ENCODE results near the gene FGF1.

FGF1 gene

DNA sequence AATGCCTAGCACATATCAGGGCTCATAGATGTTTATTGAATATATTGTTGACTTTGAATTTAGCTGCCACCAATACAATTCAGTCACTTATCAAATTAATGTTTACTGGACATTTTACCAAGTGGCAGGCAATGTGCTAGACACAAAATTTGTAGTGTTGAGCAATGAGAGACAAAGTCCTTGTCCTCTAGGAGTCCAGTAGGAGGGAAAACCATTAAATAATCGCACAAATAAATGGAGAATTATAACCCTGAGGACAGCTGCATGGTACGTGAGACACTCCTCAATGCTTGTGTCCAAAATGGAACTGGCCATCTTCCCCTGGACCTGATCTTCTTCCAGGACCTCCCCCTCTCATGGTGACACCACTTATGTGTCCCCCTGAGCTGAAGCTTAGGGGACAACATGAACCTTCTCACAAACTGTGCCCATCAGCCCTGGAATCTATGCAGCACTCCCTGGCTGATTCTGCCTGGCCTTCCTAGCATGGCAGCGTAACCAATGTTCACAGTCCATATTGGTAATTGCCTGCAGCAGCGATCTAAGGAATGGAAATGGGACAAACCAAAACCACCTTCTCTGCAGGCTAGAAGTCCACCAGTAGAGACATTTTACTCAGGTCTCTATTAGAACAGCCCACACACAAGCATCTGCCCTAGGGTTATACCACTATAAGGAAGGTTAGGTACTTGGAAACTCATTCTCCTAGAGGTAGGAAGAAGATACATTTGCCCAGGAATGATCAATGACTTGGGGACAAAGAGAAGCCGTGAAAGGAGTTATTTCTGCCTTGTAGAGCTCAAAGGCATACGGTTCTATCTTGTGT is 75.5 kb downstream of the FGF1 start:
- no peak for DNase-seq

DNA sequence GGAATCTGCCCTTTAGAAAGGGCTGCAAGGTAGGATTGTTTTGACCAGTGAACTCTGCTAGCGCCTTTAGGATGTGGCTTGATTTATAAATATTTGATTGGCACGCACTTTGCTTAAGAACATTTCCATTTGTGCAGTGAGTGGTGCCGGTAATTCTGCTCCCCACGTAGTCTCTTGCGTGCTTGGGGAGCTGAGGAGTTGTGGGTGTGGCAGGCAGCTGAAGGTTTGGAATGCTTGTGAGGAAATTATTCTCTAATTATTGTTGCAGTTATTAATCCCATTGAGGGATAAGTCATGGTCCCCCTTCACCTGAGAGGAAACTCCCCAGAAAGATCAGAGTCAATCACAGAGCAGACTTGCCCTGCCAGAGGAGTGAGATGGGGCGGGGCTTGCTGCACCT is 76.7 kb downstream of the FGF1 start:
- DNase-seq, result no peak

DNA sequence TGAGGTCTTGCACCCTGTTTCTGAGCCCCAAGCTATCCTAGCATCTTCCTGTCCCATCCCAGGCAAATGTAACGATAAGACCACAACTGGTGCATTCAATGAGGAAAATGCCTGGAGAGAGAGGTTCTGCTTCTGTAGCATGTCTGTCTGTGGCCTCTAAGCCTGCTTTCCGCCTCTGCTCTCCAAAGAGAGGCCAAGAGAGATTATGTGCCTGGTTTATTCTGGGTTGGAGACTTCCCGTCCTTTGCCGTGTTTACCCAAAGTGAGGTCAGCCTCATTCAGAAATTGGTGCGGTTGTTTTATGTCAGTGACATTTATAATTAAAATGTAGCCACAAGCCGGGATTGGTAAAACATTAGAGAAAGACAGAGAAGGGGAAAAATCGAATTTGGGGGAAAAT is 77.8 kb downstream of the FGF1 start:
- no peak for DNase-seq

DNA sequence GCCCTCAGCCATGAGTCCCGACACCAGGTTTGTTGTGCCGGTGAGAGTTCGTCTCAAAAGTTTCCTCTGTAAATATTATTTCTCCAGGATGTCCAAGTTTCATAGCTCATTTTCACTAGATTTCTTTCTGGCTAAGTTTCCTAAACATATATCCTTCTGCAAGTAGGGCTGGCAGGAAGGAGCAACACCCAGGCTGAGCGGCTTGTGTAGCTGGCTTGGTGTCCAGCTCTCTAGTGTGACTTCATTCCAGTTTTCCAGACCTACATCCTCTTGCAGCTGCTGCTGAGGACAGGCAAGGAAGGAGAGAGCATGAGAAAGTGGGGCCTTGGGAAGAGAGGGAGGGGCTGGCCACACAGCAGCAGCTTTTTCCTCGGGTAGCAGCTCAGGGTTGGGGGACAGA is 80.3 kb downstream of the FGF1 start:
- DNase-seq, result no peak

DNA sequence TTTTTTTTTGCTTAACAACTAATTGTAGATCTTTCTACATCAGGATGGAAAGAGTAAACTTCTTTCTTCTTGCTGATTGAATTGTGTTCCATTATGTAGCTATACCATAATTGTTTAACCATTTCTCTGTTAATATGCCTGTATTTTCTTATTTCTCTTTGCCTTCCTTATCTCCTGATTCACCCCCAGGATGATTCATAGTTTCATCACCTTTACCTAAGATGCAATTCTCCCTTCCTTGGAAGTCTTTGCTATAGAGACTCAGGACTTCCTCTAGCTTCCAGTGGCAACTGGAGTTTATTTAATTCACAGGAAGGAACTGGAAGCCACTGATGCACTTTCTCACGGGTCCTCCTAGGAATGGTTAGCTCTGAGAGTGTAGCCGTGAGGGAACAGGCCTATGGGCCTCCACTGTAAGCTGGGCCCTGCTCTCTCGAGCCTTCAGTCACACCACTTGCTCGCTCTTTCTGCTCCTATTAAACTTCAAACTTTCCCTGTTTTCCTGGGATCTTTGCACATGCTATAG is 83.1 kb downstream of the FGF1 start:
- DNase-seq, result no peak

DNA sequence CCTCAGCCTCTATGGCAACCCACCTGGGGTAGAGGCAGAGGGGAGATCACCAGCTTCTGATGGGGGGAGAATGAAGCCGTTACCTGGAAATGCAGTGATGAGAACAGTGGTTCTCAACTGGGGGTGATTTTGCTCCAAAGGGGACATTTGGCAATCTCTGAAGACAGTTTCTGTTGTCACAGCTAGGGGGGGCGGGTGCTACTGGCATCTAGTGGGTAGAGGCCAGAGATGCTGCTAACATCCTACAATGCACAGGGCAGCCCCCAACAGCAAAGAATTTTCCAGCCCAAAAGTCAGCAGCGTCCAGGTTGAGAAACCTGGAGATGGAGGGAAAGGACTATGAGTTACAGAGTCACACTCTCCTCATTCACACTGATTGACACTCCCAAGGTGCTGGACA is 84.5 kb downstream of the FGF1 start:
- no peak for DNase-seq

DNA sequence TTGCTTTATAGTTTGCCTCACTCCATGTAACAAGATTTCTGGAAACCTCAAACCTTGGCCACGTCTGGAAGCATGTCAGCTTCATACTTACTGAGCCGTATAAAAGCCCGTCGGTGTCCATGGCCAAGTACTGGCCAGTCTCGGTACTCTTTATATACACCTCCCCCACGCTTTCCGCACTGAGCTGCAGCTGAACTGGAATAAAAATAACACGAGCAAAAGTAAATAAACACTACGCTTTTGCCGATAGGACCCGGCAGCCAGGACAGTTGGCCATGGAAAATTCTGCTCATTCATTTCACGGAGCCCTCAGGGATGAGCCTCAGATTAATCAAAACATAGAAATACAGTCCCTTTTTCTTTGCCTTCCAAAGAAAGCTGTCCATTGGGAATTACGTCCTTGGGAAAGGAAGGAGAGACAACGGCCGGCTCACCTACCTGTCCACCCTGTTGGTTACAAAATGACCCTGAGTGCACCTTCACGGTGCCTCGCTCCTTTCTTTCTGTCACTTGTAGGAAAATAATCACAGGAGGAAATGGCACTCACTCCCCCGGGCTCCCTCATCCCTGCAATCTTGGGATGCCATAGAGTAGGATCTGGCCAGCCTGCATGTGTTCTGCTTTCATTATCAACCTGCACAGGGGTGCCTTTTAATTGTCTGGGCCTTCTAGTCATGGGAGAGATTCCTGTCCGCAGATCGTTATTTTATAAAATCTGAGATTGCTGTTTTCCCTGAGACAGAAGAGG is 85.1 kb downstream of the FGF1 start:
- DNase-seq, result no peak

DNA sequence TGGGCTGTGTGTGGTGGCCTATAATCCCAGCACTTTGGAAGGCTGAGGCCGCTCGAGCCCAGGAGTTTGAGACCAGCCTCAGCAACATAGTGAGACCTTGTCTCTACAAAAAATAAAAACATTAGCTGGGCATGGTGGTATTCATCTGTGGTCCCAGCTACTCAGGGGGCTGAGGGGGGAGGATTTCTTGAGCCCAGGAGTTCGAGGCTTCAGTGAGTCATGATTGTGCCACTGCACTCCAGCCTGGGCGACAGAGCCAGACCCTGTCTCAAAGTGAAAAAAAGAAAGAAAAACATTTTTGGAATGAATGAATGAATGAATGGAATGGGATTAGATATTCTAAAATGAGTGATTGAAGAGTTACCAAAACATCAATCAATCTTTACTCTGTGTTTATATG is 85.8 kb downstream of the FGF1 start:
- no peak for DNase-seq

DNA sequence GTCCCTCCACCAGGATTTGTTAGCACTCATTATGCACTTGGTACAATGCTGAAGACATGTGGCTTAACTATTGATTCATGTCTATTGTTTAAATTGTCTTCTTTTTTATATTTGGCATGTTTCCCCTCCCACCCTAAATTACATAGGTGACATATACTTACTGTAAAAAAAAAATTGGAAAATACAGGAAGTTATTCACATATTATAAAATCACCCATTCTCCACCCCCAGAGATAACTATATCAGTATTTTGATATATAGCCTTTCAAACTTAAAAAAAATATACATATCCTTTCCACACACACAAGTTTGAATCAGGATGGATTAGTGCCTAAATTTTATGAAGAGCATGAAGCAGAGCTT is 87.6 kb downstream of the FGF1 start:
- DNase-seq, result no peak

DNA sequence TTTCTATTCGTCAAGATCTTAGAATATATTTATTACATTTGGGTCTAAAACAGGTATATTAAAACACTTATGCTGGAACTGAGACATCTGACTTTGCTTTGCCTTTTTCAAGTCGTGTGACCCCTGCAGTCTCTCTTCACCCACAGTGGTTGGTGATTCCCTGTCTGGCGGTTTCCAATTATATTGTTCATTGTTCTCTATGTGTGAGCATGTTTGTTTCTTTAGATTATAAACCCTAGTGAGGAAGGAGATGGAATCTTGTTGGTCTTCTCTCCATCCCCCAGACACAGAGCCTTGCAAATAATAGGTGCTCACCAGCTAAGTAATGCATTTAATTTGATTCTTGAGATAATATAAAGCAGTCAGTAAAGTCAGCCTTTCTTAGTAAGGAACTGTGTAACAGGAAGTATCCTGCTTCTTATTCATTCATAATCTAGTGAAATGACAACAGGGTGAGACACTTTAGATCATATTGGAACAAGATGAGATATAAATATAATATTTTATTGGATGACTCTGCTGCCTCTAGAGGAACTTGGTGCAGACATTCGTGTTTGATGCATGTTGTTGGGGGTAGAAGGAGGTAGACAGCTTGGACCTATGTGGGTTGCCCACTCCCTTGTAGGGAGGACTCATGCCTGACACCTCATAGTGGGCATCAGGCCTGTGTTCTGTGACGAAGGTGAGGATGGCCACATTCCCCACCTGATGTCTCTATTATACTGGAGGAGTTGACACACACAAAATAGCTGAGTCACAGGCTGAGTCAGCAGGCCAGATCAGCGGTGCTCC is 88.1 kb downstream of the FGF1 start:
- no peak for DNase-seq

DNA sequence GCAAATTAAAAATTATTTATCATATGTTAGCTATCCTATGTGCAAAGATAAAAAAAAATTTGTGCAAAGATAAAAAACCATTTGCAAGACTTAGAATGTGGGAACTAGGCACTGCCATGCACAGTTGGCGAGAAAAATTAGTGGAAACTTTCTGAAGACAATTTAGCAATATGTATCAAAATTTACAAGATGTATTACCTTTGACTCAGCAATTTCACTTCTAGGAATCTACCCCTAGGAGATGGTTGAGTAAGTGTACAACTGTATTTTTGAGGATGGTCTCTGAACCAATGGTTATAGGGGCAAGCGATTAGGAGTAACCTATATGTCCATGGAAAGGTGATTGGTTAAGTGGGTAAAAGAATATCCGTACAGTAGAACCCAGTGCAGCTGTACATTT is 88.9 kb downstream of the FGF1 start:
- no peak for DNase-seq

DNA sequence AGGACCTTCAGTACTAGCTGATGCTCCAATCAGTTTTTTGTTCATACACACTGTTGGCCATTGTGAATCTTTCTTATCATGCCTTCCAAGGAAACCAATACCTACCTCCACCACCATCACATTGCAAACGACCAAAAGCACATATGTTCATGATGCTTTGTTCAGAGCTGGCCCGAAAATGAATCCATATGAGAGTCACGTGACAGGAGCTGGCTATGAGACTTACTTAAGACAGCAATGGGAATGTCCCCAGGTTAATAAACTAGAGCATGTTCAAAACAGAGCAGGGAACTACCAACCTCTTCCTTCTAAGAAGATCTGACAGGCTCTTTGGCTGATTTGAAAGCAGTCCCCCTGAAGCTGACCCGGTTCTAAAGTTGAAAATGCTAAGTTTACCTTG is 93.5 kb downstream of the FGF1 start:
- no peak for DNase-seq

DNA sequence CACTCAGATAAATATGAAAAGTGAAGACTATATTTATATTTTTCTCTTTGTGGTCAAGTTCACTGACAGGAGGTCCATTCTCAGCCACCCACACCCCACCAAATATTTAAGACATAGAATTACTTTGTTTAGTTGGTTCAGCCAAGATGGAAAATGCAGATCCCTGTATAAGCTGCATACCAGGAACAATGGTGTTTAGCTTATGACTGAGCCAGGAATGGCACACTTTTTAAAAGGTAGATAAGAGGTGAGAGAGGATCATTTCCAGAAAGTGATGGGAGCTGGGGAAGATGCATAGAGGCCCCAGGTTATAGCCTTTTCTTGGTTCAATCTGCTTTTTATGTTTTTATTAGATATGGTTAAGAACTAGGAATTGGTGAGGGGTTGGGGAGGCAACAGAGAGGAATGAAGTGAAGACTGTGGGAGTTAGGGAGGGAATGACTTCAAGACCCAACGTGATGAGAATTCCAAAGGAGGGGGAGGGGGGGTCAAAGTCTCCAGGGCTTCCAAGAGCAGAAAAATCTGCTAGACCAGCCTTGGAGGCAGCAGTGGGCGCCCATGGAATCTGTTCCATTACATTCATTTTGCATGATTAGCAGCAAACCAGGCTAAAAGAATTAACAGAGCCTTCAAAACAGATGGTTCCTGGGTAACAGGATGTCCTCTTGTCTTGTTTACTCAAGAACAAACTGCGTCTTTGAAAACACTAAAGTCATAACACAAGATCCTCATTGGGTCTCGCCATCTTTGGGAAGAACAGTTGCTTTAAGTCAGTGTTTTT is 95.2 kb downstream of the FGF1 start:
- no peak for DNase-seq

DNA sequence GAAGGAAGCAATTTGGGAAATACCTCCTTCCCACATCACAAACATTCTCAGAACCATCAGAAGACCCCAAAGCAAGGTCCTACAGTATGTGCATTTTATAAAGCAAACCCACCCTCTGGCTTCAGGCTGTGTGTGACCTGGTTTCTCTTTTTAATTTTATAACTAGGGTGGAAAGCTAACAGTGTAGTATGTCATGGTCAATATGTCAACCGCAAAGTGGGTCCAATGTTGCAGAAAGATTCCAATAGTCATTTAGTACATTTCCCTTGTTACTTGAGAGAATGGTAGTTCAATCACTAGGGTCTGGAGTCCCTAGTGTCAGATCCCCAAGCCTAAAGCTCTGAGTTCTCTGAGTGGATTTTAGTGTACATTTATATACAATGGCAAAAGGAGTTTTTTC is 96.2 kb downstream of the FGF1 start:
- no peak for DNase-seq

DNA sequence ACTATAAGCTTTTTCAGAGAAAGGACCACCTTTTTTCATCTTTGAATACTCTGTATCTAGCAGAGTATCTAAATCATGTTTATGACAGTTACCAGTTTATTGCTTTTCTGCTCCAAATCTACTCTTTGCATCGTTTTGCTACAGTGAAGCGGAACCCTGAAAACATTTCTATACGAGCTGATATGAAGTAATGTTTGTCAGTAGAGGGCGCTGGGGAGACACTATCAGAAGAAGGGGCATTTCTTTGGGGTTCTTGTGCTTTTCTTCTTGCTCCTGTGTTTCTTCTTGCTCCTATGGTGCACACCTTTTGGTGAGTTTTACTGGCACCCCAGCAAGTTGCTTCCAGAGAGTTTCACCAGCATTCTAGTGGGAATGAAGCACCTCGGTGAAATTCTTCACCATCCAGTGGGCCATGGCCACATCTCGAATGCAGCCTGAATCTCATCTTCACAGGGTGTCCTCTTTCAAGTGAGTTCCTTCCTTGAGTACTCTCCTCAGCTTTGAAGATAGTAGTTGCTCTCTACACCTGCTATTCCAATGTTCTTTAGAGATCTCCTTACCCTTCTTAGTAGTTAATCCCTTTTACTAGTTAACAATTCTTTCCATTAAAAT is 98.4 kb downstream of the FGF1 start:
- peak; percentile 11 to 24 for DNase-seq

DNA sequence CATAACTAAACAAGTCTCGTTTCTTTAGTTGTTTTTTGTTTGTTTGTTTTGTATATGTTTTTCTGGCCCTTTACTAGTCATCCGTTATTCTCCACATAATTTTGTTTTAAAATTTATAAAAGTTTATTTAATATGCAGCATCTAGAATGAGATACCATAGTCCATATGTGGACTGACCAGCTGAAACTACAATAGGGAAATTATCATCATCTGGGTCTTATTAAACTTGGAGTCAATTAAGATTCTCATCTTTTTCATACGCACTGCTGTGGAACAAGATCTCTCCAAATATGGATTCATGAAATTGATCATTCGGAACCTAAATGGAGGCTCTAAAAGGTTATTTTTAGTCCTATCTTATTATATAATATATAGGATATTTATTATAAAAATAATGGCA is 99.3 kb downstream of the FGF1 start:
- no peak for DNase-seq

DNA sequence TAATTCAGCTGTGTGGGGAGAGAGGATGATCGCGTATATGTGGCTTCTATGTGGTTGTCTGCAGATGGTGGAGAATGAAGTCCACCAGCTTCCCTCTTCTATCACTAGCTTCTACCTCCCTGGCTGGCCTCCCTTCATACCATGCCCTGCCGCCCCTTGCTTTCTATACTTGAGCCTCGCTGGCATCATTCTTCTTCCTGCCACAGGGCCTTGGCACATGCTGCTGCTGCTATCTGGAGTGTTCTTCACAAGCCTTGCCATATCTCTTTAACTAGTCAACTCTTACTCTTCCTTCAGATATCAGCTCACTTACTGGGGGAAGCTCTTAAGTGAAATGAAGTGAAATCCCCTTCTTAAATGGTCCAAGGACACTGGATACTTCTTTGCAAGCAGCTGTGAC is 100.4 kb downstream of the FGF1 start:
- DNase-seq, result no peak

DNA sequence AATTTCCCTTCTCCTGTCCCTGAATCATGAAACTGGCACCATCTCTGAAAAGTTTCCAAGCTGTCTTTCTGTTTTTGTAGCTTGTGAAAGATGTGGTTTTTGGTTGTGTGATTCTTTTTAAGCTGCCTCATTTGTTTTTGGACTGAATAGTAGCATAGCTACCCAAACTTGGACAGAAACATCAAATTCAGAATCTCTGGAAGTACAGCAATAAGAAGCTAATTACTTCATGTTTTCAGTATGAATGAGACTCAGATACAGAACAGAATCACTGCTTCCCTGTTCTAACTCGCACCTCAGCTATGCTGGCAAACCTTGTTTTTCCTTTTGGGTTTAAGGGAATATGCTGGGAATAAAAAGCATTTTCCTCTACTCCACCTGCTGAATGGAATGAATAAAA is 101.0 kb downstream of the FGF1 start:
- no peak for DNase-seq

DNA sequence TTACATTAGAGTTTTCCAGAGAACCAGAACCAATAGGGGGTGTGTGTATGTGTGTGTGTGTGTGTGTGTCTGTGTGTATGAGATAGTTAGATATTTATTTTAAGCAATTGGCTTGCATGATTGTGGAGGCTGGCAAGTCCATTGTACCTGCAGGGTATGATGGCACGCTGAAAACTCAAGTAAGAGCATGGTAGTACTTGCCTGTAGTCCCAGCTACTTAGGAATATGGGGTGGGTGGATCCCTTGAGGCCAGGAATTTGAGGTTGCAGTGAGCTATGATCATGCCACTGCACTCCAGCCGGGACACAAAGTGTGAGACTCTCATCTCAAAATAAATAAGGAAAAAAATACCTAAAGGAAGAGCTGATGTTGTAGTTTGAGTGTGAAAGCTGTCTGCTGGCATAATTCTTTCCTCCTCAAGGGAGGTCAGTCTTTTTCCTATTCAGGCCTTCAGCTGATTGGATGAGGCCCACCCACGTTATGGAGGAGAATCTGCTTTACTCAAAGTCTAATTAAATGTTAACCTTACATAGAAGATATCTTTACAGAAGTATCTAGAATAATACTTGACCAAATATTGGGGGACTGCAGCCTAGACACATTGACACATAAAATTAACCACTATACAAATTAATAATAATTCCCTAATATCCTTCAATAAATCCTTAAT is 107.6 kb downstream of the FGF1 start:
- DNase-seq, result no peak

DNA sequence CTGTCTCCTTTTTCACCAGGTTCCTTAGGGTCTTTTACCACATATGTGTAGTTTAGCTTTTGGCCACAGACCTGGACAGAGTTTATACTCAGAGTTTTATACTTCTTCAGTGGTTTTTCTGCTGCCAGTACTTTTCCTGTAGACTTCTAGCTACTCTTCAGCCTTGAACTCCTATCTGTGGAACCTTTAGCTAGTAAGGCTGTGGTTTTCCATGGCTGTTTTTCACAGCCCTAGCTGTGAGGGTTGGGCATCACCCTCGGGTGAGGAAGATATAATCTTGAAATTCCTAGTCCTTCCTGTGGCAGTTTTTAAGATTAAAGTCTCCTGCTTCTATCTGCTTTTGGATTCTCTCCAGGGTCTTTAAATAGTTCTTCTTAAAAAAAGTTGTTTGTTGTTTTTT is 109.1 kb downstream of the FGF1 start:
- no peak for DNase-seq

DNA sequence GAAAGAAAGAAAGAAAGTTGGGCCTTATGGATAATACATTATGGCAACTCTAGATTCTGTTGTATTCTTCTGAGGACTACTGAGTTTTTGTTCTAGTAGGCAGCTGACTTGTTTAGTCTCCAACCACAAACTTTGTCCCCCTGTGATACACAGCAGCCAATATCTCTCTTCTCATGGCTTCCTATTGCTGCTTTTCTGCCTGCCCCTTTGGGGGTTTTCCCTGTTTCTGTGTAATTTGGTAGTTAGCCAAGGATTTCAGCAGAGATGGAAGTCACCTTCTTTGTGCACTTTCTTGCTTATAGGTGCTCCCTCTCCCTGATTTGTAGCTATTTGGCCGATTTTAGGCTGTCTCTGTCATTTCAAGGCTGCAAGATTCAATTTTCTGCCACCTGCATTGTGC is 109.6 kb downstream of the FGF1 start:
- no peak for DNase-seq

DNA sequence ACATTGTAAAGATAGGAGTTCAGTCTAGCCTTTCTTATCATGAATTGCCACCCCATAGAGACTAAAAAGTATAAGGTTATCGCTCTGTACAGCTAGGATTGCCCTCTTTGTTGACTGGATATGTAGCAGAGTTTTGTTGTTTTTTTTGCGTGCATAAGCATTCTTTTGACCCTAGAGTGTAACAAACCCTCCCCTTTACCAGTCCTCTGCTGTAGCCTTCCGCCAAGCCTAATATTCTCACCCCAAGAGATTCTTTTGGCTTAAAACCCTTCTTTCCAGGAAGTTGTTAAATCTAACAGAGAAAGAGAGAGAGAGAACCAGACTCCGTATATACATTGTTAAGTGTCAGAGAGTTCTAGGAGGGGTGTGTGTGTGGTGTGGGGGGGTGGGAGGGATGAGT is 113.9 kb downstream of the FGF1 start:
- no peak for DNase-seq
